Parathyroid adenoma (tissue), 2 donors: ENCODE data around the gene EIF3B.

Experiments used
- H2AFZ ChIP-seq: fragments of 300-600 bp; sonication (generic); one replicate; pipeline ENCODE4 v1.7.0; 2017; ENCODE audit warnings: antibody characterized with exemption, mild to moderate bottlenecking
- H3K27ac ChIP-seq: fragments of 300-600 bp; sonication (generic); one replicate; pipeline ENCODE4 v1.7.0; 2017
- H3K27me3 ChIP-seq: fragments of 300-600 bp; sonication (generic); one replicate; pipeline ENCODE4 v1.7.0; 2017; ENCODE audit warnings: low read length; ENCODE audit not compliant: control insufficient read depth, insufficient read depth
- H3K36me3 ChIP-seq: fragments of 300-600 bp; sonication (generic); one replicate; pipeline ENCODE4 v1.7.0; 2017; ENCODE audit warnings: low read length; ENCODE audit not compliant: control insufficient read depth, insufficient read depth
- H3K4me1 ChIP-seq: fragments of 300-600 bp; sonication (generic); one replicate; pipeline ENCODE4 v1.7.0; 2017; ENCODE audit warnings: control low read depth
- H3K4me2 ChIP-seq: fragments of 300-600 bp; sonication (generic); one replicate; pipeline ENCODE4 v1.7.0; 2017; ENCODE audit warnings: low read length
- H3K4me3 ChIP-seq: fragments of 300-600 bp; sonication (generic); one replicate; pipeline ENCODE4 v1.7.0; 2017; ENCODE audit warnings: low read depth, low read length
- H3K79me2 ChIP-seq: fragments of 300-600 bp; sonication (generic); one replicate; pipeline ENCODE4 v1.7.0; 2017; ENCODE audit warnings: control low read depth
- H3K9ac ChIP-seq: fragments of 300-600 bp; sonication (generic); one replicate; pipeline ENCODE4 v1.7.0; 2017; ENCODE audit warnings: mild to moderate bottlenecking
- H3K9me3 ChIP-seq: fragments of 300-600 bp; sonication (generic); one replicate; pipeline ENCODE4 v1.7.0; 2017; ENCODE audit warnings: low read length; ENCODE audit not compliant: control insufficient read depth
- CTCF ChIP-seq: fragments of 300-600 bp; sonication (generic); IDR thresholded peaks from one replicate; pipeline ENCODE4 v1.7.0; 2017; ENCODE audit warnings: antibody characterized with exemption, mild to moderate bottlenecking
- donor health status: primary hyperparathyroidism.

Gene EIF3B

GRCh38 chr7:2358968-2359527 lies 4.4 kb downstream of the EIF3B start:
- Histone ChIP-seq H3K4me3 (no peak overlapping the region), H3K36me3 (no peaks in the 10 kb centered on the region), H3K4me2 (no peak overlapping the region), H3K4me1 (peaks cover 6% of the 10 kb centered on the region), H3K9ac (no peak overlapping the region), H3K27ac (no peak overlapping the region), H2AFZ (no peak overlapping the region), H3K9me3 (no peaks in the 10 kb centered on the region), H3K27me3 (no peaks in the 10 kb centered on the region), H3K79me2 (peaks cover 48% of the 10 kb centered on the region)
- no peak for TF ChIP-seq CTCF

DNA sequence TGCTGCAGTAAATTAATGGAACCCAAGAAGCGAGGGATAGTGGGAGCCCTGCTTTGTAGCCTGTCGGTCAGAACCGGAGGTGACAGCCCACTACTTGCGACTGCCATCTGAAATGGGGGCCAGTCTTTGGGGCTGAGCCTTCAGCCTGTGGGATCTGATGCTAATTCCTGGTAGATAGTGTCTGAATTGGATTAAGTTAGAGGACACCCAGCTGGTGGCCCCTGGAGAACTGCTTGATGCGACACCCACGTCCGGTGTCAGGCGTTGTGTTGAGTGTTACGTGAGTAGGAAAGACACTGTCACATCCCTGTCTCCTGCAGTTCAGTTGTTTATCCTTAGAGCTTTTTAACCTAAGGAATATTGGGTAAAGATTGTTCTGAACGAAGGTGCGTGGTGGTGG lies 5.0 kb downstream of the EIF3B start:
- Histone ChIP-seq H3K4me2 (no peak overlapping the region), H3K9ac (no peak overlapping the region), H3K79me2 (peaks cover 48% of the 10 kb centered on the region), H3K27ac (no peak overlapping the region), H2AFZ (no peak overlapping the region), H3K27me3 (no peaks in the 10 kb centered on the region), H3K4me1 (peaks cover 6% of the 10 kb centered on the region), H3K36me3 (no peaks in the 10 kb centered on the region), H3K4me3 (no peak overlapping the region), H3K9me3 (no peaks in the 10 kb centered on the region)
- no peak for TF ChIP-seq CTCF

GRCh38 chr7:2360796-2361195 lies 6.2 kb downstream of the EIF3B start:
- Histone ChIP-seq H3K27me3 (no peaks in the 10 kb centered on the region), H3K4me3 (no peak overlapping the region), H2AFZ (no peak overlapping the region), H3K36me3 (no peaks in the 10 kb centered on the region), H3K27ac (no peak overlapping the region), H3K79me2 (peaks cover 40% of the 10 kb centered on the region), H3K9me3 (no peaks in the 10 kb centered on the region), H3K4me2 (no peak overlapping the region), H3K4me1 (peaks cover 5% of the 10 kb centered on the region), H3K9ac (no peak overlapping the region)
- TF ChIP-seq CTCF = no peak

DNA sequence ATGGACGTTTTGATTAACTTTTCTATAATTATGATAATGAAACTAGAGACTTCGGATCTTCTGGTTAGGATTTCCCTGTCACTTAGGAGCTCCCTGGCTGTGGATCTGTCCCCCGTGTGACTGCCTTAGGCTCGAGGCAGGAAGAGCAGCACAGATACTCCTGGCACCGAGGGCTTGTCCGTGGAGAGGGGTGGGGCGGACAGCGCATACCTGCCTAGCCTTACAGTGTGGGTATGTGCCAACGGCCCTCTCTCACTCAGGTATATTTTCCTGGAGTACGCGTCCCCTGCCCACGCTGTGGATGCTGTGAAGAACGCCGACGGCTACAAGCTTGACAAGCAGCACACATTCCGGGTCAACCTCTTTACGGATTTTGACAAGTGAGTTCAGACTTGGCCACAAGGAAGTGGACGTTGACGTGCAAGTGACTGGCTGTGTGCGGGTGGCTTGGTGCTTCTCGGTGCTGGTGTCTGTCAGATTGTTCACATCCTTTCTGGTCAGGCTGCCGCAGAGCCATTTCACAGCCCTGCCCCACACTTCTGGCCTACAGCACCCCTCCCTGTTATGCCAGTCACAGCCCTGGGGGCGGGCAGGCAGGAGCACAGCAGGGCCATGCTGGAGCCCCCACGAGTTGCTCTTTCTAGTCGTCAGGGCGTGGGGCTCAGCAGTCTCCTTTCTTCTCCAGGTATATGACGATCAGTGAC lies 7.9 kb downstream of the EIF3B start:
- Histone ChIP-seq H3K4me2 (no peak overlapping the region), H3K79me2 (peaks cover 26% of the 10 kb centered on the region), H3K36me3 (no peaks in the 10 kb centered on the region), H3K27me3 (no peaks in the 10 kb centered on the region), H3K9me3 (no peaks in the 10 kb centered on the region), H3K4me1 (no peaks in the 10 kb centered on the region), H3K27ac (no peak overlapping the region), H3K9ac (no peak overlapping the region), H2AFZ (no peak overlapping the region), H3K4me3 (no peak overlapping the region)
- TF ChIP-seq CTCF = no peak

GRCh38 chr7:2369139-2369538 lies 14.5 kb downstream of the EIF3B start:
- no peaks in the 10 kb centered on the region for H3K4me1 ChIP-seq
- no peaks in the 10 kb centered on the region for H3K36me3 ChIP-seq
- H3K27ac ChIP-seq = no peak overlapping the region
- H3K27me3 ChIP-seq = no peaks in the 10 kb centered on the region
- TF ChIP-seq CTCF = no peak
- no peaks in the 10 kb centered on the region for H3K9me3 ChIP-seq
- no peak overlapping the region for H3K9ac ChIP-seq
- no peak overlapping the region for H2AFZ ChIP-seq
- peaks cover 7% of the 10 kb centered on the region for H3K79me2 ChIP-seq
- no peak overlapping the region for H3K4me3 ChIP-seq
- H3K4me2 ChIP-seq = no peak overlapping the region
